ENCODE measurements around the gene IMPA2. TPM values are rescaled to one million over a fixed set of nuclear protein-coding genes. Genes with fewer than 3 reads are reported as not detected.

Gene IMPA2
- total RNA-seq, 1 donor from 2014 or later, result 56.3 TPM

GRCh38 chr18:11999429-11999828 lies 18.1 kb downstream of the IMPA2 start:
- Mint-ChIP-seq H3K4me1 (ENCODE audit: unreplicated experiment) (peaks cover 30% of the 10 kb centered on the region), H3K27me3 (no peaks in the 10 kb centered on the region), H3K27ac (no peak overlapping the region), H3K4me3 (no peak overlapping the region), H3K9me3 (no peaks in the 10 kb centered on the region), H3K36me3 (peaks cover 3% of the 10 kb centered on the region)
- no peak for DNase-seq (ENCODE audit: extremely low spot score, unreplicated experiment)
- no peak for TF ChIP-seq CTCF (conservative IDR thresholded peaks at IDR 0.05)

- TF ChIP-seq CTCF (conservative IDR thresholded peaks at IDR 0.05), result no peak
- H3K27me3 Mint-ChIP-seq, result no peaks in the 10 kb centered on the region
- peak overlapping the region; percentile 14 for H3K27ac Mint-ChIP-seq
- DNase-seq (ENCODE audit: extremely low spot score, unreplicated experiment), result no peak
- H3K9me3 Mint-ChIP-seq, result no peaks in the 10 kb centered on the region
- no peak overlapping the region for H3K4me3 Mint-ChIP-seq
- H3K4me1 Mint-ChIP-seq (ENCODE audit: unreplicated experiment), result peaks cover 23% of the 10 kb centered on the region
- peaks cover 3% of the 10 kb centered on the region for H3K36me3 Mint-ChIP-seq
Observed at GRCh38 chr18:12000072-12000659, 18.9 kb downstream of the IMPA2 start.

GRCh38 chr18:12001421-12001820 lies 20.1 kb downstream of the IMPA2 start:
- no peaks in the 10 kb centered on the region for H3K9me3 Mint-ChIP-seq
- peak overlapping the region; percentile 86 for H3K27ac Mint-ChIP-seq
- H3K4me1 Mint-ChIP-seq (ENCODE audit: unreplicated experiment), result peaks cover 20% of the 10 kb centered on the region
- peak overlapping the region; percentile 36 for H3K4me3 Mint-ChIP-seq
- peaks cover 3% of the 10 kb centered on the region for H3K36me3 Mint-ChIP-seq
- H3K27me3 Mint-ChIP-seq, result no peaks in the 10 kb centered on the region
- no peak for DNase-seq (ENCODE audit: extremely low spot score, unreplicated experiment)
- no peak for TF ChIP-seq CTCF (conservative IDR thresholded peaks at IDR 0.05)

GRCh38 chr18:12003894-12004293 lies 22.6 kb downstream of the IMPA2 start:
- no peaks in the 10 kb centered on the region for H3K9me3 Mint-ChIP-seq
- H3K27ac Mint-ChIP-seq, result peak overlapping the region; percentile 39
- no peak overlapping the region for H3K4me3 Mint-ChIP-seq
- H3K4me1 Mint-ChIP-seq (ENCODE audit: unreplicated experiment), result peaks cover 16% of the 10 kb centered on the region
- DNase-seq (ENCODE audit: extremely low spot score, unreplicated experiment), result no peak
- TF ChIP-seq CTCF (conservative IDR thresholded peaks at IDR 0.05), result no peak
- H3K27me3 Mint-ChIP-seq, result no peaks in the 10 kb centered on the region
- peaks cover 8% of the 10 kb centered on the region for H3K36me3 Mint-ChIP-seq

GRCh38 chr18:12005538-12006487 lies 24.5 kb downstream of the IMPA2 start:
- DNase-seq (ENCODE audit: extremely low spot score, unreplicated experiment), result no peak
- Mint-ChIP-seq H3K9me3 (no peaks in the 10 kb centered on the region), H3K36me3 (peaks cover 8% of the 10 kb centered on the region), H3K27me3 (no peaks in the 10 kb centered on the region), H3K4me1 (ENCODE audit: unreplicated experiment) (peaks cover 16% of the 10 kb centered on the region), H3K4me3 (no peak overlapping the region), H3K27ac (peak overlapping the region; percentile 80)
- no peak for TF ChIP-seq CTCF (conservative IDR thresholded peaks at IDR 0.05)

Data from type B pancreatic cell (in vitro differentiated cells).